Panc1 (cell line): ENCODE data around the gene GLOD4.
"Not testable (repeated sequence)": the region's sequence is repeated elsewhere in the genome, so short reads cannot be mapped to it uniquely, and the experiment has no call there.

Source experiments
- POLR2AphosphoS5 ChIP-seq: IDR thresholded peaks from 2 replicates; pipeline ENCODE4 v1.6.1; 2012; ENCODE audit warnings: mild to moderate bottlenecking, low read depth, low read length, moderate library complexity
- SIN3A ChIP-seq: IDR thresholded peaks from 2 replicates; pipeline ENCODE4 v1.6.1; 2012; ENCODE audit warnings: low read depth, mild to moderate bottlenecking, low read length, moderate library complexity, borderline replicate concordance; ENCODE audit not compliant: insufficient read depth
- TCF7L2 ChIP-seq: IDR thresholded peaks from 2 replicates; pipeline ENCODE4 v1.6.1; 2011; ENCODE audit warnings: mild to moderate bottlenecking, low read depth, low read length, inconsistent platforms
- TF ChIP-seq, protein P1 (sequence below): fragments of 450-650 bp; IDR thresholded peaks from 2 replicates; pipeline ENCODE4 v1.5.1; 2017; ENCODE audit warnings: mild to moderate bottlenecking
- TF ChIP-seq, protein P2 (sequence below), 2 experiments: IDR thresholded peaks; 2 replicates each; pipeline ENCODE4 v1.6.1; 2011 to 2012; ENCODE audit warnings: low read depth in 2 of 2, control low read depth in 1 of 2, low read length in 1 of 2, mild to moderate bottlenecking in 1 of 2, moderate library complexity in 1 of 2; ENCODE audit not compliant: insufficient read depth in 1 of 2

DNA sequence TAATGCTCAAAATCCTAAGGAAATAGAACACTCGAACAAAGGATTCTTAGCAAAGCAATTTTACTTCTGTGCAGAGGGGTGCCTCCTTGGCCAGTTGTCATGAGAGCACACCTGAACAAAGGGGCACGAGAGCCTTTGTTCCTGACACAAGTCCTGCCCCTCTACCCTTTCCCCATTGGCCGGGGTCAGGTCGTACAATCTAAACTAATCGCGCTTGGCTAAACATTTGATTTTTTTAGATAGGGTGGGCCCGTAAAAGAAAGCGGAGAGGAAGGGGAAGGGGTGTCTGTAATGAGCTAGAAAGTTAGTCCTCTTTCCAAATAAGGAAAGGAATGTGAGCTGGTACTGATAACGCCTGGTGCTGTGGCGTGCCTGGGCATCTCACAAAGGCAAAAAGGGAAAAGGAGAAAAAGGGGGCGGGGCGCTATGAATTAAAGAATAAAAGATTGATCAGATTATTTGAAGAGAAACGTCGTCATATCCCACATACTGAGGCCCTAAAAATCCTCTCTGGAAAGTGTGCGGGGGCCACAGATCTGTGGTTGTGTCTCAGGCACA is 26.0 kb downstream of the GLOD4 start:
- TF ChIP-seq, protein P1, sequence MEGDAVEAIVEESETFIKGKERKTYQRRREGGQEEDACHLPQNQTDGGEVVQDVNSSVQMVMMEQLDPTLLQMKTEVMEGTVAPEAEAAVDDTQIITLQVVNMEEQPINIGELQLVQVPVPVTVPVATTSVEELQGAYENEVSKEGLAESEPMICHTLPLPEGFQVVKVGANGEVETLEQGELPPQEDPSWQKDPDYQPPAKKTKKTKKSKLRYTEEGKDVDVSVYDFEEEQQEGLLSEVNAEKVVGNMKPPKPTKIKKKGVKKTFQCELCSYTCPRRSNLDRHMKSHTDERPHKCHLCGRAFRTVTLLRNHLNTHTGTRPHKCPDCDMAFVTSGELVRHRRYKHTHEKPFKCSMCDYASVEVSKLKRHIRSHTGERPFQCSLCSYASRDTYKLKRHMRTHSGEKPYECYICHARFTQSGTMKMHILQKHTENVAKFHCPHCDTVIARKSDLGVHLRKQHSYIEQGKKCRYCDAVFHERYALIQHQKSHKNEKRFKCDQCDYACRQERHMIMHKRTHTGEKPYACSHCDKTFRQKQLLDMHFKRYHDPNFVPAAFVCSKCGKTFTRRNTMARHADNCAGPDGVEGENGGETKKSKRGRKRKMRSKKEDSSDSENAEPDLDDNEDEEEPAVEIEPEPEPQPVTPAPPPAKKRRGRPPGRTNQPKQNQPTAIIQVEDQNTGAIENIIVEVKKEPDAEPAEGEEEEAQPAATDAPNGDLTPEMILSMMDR = not testable (repeated sequence)
- TF ChIP-seq POLR2AphosphoS5, SIN3A, TCF7L2: not testable (repeated sequence)
- TF ChIP-seq, protein P2, sequence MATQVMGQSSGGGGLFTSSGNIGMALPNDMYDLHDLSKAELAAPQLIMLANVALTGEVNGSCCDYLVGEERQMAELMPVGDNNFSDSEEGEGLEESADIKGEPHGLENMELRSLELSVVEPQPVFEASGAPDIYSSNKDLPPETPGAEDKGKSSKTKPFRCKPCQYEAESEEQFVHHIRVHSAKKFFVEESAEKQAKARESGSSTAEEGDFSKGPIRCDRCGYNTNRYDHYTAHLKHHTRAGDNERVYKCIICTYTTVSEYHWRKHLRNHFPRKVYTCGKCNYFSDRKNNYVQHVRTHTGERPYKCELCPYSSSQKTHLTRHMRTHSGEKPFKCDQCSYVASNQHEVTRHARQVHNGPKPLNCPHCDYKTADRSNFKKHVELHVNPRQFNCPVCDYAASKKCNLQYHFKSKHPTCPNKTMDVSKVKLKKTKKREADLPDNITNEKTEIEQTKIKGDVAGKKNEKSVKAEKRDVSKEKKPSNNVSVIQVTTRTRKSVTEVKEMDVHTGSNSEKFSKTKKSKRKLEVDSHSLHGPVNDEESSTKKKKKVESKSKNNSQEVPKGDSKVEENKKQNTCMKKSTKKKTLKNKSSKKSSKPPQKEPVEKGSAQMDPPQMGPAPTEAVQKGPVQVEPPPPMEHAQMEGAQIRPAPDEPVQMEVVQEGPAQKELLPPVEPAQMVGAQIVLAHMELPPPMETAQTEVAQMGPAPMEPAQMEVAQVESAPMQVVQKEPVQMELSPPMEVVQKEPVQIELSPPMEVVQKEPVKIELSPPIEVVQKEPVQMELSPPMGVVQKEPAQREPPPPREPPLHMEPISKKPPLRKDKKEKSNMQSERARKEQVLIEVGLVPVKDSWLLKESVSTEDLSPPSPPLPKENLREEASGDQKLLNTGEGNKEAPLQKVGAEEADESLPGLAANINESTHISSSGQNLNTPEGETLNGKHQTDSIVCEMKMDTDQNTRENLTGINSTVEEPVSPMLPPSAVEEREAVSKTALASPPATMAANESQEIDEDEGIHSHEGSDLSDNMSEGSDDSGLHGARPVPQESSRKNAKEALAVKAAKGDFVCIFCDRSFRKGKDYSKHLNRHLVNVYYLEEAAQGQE (IDR thresholded peaks at IDR 0.05; ENCODE audit: insufficient read depth in 1 of 2, low read depth in 2 of 2, low read length in 1 of 2) = not testable (repeated sequence)
